Measurements from ENCODE around the gene MYL6. TPM values are rescaled to one million over a fixed set of nuclear protein-coding genes. Genes with fewer than 3 reads are reported as not detected.

MYL6 gene
- total RNA-seq, 2 donors from 2014 or later, result 1,641 to 1,922 TPM

GRCh38 chr12:56163533-56164344 is 5.6 kb downstream of the MYL6 start:
- intact Hi-C loops (cut with DNase I), result loop anchor here (5.0 kb wide), 1 partner anchor 36 kb away; the partner anchor contains the start of gene ESYT1
- TF ChIP-seq, protein P1, sequence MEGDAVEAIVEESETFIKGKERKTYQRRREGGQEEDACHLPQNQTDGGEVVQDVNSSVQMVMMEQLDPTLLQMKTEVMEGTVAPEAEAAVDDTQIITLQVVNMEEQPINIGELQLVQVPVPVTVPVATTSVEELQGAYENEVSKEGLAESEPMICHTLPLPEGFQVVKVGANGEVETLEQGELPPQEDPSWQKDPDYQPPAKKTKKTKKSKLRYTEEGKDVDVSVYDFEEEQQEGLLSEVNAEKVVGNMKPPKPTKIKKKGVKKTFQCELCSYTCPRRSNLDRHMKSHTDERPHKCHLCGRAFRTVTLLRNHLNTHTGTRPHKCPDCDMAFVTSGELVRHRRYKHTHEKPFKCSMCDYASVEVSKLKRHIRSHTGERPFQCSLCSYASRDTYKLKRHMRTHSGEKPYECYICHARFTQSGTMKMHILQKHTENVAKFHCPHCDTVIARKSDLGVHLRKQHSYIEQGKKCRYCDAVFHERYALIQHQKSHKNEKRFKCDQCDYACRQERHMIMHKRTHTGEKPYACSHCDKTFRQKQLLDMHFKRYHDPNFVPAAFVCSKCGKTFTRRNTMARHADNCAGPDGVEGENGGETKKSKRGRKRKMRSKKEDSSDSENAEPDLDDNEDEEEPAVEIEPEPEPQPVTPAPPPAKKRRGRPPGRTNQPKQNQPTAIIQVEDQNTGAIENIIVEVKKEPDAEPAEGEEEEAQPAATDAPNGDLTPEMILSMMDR (IDR thresholded peaks at IDR 0.05), result no peak
- Histone ChIP-seq H3K4me3 (no peak overlapping the region), H3K36me3 (peaks cover 17% of the 10 kb centered on the region), H3K27me3 (no peaks in the 10 kb centered on the region), H3K4me1 (peaks cover 5% of the 10 kb centered on the region), H3K27ac (no peak overlapping the region), H3K9ac (ENCODE audit: low read depth in 2 of 2, low read length in 2 of 2) (no peak overlapping the region), H3K9me3 (no peaks in the 10 kb centered on the region)
- DNase-seq, result no peak

GRCh38 chr12:56164345-56164729 is 6.2 kb downstream of the MYL6 start:
- H3K27ac ChIP-seq, result no peak overlapping the region
- no peak overlapping the region for H3K4me3 ChIP-seq
- no peak for DNase-seq
- intact Hi-C loops (cut with DNase I), result loop anchor here (5.0 kb wide), 1 partner anchor 37 kb away; the partner anchor contains the start of gene ESYT1
- TF ChIP-seq, protein P1 (IDR thresholded peaks at IDR 0.05), result no peak
- H3K27me3 ChIP-seq, result no peaks in the 10 kb centered on the region
- H3K36me3 ChIP-seq, result peaks cover 17% of the 10 kb centered on the region
- no peak overlapping the region for H3K9ac ChIP-seq (ENCODE audit: low read depth in 2 of 2, low read length in 2 of 2)
- H3K4me1 ChIP-seq, result peaks cover 5% of the 10 kb centered on the region
- no peaks in the 10 kb centered on the region for H3K9me3 ChIP-seq

DNA sequence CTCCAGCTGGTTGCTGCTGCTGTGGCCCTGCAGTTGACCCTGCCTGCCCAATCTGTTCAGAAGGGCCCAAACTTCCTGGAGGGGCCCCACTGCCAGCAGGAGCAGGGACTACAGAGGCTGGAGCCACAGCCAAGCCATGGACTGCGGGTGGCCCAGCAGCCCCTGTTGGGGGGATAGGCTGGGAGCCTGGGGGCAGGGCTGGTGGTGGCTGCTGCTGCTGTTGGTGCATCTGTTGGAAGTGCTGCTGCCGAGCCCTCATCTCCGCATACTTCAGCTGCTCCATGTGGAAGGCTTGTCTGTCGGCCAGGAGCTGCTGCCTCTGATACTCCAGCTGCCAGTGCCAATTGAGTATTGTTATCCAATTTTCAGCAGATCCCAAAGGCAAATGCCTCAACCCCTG is 7.2 kb downstream of the MYL6 start:
- Histone ChIP-seq H3K27ac (no peak overlapping the region), H3K27me3 (no peaks in the 10 kb centered on the region), H3K9ac (ENCODE audit: low read depth in 2 of 2, low read length in 2 of 2) (no peak overlapping the region), H3K4me1 (peaks cover under 1% of the 10 kb centered on the region), H3K36me3 (peaks cover 17% of the 10 kb centered on the region), H3K4me3 (no peak overlapping the region), H3K9me3 (no peaks in the 10 kb centered on the region)
- TF ChIP-seq, protein P1 (IDR thresholded peaks at IDR 0.05), result no peak
- DNase-seq, result no peak
- intact Hi-C loops (cut with DNase I), result no loop called here

DNA sequence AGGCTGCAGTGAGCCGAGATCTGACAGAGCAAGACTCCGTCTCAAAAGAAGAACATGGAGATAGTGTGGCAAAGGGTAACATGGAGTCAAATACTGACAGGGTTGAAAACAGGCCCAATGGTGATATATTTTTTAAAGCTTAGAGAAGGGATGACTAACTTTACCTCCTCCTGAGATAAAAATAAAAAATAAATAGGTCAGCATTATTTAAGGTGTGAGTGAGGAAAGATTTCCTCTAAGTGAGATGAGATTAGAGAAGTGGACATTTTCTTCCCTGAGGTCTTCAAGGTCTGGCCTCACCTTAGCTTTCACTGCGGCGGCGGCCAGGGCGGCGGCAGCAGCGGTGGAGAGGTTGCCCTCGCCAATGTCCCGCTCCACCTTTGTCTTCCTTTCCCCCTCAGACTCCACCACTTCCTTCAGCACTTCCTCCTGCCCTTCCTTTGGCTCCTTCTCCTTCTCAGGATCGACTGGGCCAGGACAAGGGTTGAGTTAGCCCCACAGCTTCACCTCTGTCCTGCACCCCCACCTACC is 11.1 kb downstream of the MYL6 start:
- Histone ChIP-seq H3K9me3 (no peaks in the 10 kb centered on the region), H3K4me3 (no peak overlapping the region), H3K4me1 (no peaks in the 10 kb centered on the region), H3K36me3 (peaks cover 27% of the 10 kb centered on the region), H3K27ac (no peak overlapping the region), H3K27me3 (no peaks in the 10 kb centered on the region), H3K9ac (ENCODE audit: low read depth in 2 of 2, low read length in 2 of 2) (no peak overlapping the region)
- intact Hi-C loops (cut with DNase I), result no loop called here
- TF ChIP-seq, protein P1 (IDR thresholded peaks at IDR 0.05), result no peak
- DNase-seq, result no peak

DNA sequence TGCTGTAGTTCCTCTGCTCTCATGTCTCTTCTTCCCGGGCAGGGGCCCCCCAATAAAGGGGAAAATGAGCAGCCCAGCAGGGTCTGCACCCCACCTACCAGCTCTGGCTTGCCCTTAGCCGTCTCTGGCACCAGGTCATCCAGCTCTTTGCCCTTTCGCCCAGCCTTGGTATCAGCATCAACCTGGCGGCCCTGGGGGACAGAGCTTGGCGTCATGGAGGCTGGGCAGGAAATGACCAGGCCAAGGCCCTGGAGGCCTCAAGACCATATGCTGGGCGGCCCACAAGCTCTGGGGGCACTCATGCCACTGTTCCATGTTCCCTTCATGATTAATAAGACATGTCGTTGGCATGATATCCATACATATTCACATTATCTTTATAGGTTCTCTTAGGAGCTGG is 14.7 kb downstream of the MYL6 start:
- TF ChIP-seq, protein P1 (IDR thresholded peaks at IDR 0.05), result no peak
- H3K27me3 ChIP-seq, result no peaks in the 10 kb centered on the region
- no peaks in the 10 kb centered on the region for H3K9me3 ChIP-seq
- H3K9ac ChIP-seq (ENCODE audit: low read depth in 2 of 2, low read length in 2 of 2), result no peak overlapping the region
- no peak overlapping the region for H3K27ac ChIP-seq
- H3K36me3 ChIP-seq, result peaks cover 26% of the 10 kb centered on the region
- H3K4me1 ChIP-seq, result no peaks in the 10 kb centered on the region
- no peak overlapping the region for H3K4me3 ChIP-seq
- intact Hi-C loops (cut with DNase I), result no loop called here
- DNase-seq, result no peak

Data from colonic mucosa (tissue), 4 donors.